ENCODE data around the gene DDA1. TPM values are rescaled to one million over a fixed set of nuclear protein-coding genes. Genes with fewer than 3 reads are reported as not detected.

Gene DDA1
- total and polyA plus RNA-seq, 10 of the 15 experiments (the other 5 are each of a cell fraction or from before 2014, with no cell fraction given): 0.76 to 71.0 (median 39.4) TPM

GRCh38 chr19:17336872-17337674, 27.7 kb downstream of the DDA1 start, which contains the start of gene GTPBP3 (continued):
- peak; percentile 62; the same call in 1 of the 2 replicates for TF ChIP-seq POLR2AphosphoS5 (IDR thresholded peaks at IDR 0.05; ENCODE audit: low read length)
- no peak for TF ChIP-seq HSF1 (IDR thresholded peaks at IDR 0.05; ENCODE audit: low read depth, low read length)
- TF ChIP-seq TCF12 (IDR thresholded peaks at IDR 0.05; ENCODE audit: low read depth, low read length): no peak
- TF ChIP-seq PKNOX1 (IDR thresholded peaks at IDR 0.05): peak; percentile 67
- TF ChIP-seq CTCF (IDR thresholded peaks at IDR 0.05 in 2 of 3, conservative IDR thresholded peaks at IDR 0.05 in 1 of 3; ENCODE audit: control insufficient read depth in 2 of 3, extremely low read depth in 1 of 3, insufficient read depth in 1 of 3, low read depth in 3 of 3, low read length in 3 of 3): no peak
- no peak for TF ChIP-seq HDAC2 (IDR thresholded peaks at IDR 0.05)
- no peak for TF ChIP-seq RAD51 (IDR thresholded peaks at IDR 0.05)
- TF ChIP-seq, protein P1, sequence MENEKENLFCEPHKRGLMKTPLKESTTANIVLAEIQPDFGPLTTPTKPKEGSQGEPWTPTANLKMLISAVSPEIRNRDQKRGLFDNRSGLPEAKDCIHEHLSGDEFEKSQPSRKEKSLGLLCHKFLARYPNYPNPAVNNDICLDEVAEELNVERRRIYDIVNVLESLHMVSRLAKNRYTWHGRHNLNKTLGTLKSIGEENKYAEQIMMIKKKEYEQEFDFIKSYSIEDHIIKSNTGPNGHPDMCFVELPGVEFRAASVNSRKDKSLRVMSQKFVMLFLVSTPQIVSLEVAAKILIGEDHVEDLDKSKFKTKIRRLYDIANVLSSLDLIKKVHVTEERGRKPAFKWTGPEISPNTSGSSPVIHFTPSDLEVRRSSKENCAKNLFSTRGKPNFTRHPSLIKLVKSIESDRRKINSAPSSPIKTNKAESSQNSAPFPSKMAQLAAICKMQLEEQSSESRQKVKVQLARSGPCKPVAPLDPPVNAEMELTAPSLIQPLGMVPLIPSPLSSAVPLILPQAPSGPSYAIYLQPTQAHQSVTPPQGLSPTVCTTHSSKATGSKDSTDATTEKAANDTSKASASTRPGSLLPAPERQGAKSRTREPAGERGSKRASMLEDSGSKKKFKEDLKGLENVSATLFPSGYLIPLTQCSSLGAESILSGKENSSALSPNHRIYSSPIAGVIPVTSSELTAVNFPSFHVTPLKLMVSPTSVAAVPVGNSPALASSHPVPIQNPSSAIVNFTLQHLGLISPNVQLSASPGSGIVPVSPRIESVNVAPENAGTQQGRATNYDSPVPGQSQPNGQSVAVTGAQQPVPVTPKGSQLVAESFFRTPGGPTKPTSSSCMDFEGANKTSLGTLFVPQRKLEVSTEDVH (IDR thresholded peaks at IDR 0.05; ENCODE audit: low read depth, partially characterized antibody): peak; percentile 85
- TF ChIP-seq STAT1 (conservative IDR thresholded peaks at IDR 0.05): 0 out of 2 replicates have a peak, but pooled peaks have one; percentile 54
- no peak for TF ChIP-seq ZSCAN29 (IDR thresholded peaks at IDR 0.05)
- peak; percentile 78; the same call in 1 of the 2 replicates for TF ChIP-seq SMARCA5 (IDR thresholded peaks at IDR 0.05)
- TF ChIP-seq KAT2A (conservative IDR thresholded peaks at IDR 0.05; ENCODE audit: control insufficient read depth, low read depth, low read length): no peak
- no peak for TF ChIP-seq CHD4 (IDR thresholded peaks at IDR 0.05)
- peak; percentile 85 for TF ChIP-seq CREB1 (IDR thresholded peaks at IDR 0.05; ENCODE audit: low read depth)
- TF ChIP-seq, protein P2, sequence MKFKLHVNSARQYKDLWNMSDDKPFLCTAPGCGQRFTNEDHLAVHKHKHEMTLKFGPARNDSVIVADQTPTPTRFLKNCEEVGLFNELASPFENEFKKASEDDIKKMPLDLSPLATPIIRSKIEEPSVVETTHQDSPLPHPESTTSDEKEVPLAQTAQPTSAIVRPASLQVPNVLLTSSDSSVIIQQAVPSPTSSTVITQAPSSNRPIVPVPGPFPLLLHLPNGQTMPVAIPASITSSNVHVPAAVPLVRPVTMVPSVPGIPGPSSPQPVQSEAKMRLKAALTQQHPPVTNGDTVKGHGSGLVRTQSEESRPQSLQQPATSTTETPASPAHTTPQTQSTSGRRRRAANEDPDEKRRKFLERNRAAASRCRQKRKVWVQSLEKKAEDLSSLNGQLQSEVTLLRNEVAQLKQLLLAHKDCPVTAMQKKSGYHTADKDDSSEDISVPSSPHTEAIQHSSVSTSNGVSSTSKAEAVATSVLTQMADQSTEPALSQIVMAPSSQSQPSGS (IDR thresholded peaks at IDR 0.05; ENCODE audit: low read length): no peak
- TF ChIP-seq MTA2 (IDR thresholded peaks at IDR 0.05; ENCODE audit: low read depth): peak; percentile 23
- no peak for TF ChIP-seq CBX5 (IDR thresholded peaks at IDR 0.05; ENCODE audit: low read depth)
- TF ChIP-seq STAT3 (IDR thresholded peaks at IDR 0.05; ENCODE audit: low read depth, low read length): 0 out of 2 replicates have a peak, but pooled peaks have one; percentile 32
- no peak for TF ChIP-seq DPF2 (IDR thresholded peaks at IDR 0.05)
- no peak for TF ChIP-seq KLF5 (IDR thresholded peaks at IDR 0.05; ENCODE audit: partially characterized antibody)
- TF ChIP-seq, protein P3, sequence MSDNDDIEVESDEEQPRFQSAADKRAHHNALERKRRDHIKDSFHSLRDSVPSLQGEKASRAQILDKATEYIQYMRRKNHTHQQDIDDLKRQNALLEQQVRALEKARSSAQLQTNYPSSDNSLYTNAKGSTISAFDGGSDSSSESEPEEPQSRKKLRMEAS (IDR thresholded peaks at IDR 0.05; ENCODE audit: low read depth, low read length): peak; percentile 72

Data from GM12878 (cell line).